ENCODE results near the gene ARHGAP21. TPM values are rescaled to one million over a fixed set of nuclear protein-coding genes. Genes with fewer than 3 reads are reported as not detected.

Gene ARHGAP21
- polyA plus RNA-seq, 1 donor from 2014 or later: 138 TPM

DNA sequence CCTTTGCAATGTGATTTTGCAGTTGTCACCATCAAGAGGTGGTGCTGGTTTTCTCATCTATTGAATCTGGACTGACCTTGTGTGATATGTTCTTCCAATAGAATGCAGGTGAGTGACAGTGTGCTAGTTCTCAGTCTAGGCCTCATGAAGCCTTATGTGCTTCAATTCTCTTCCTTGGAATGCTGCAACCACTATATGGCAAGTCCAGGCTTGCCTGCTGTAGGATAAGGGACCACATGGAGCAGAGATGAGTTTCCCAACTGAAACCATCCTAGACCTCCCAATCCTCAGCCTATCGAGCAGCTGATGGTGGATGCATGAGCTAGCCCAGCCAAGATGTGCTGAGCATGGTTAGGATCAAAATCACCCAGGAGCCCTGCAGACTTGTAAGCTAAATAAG lies 32.6 kb upstream of the ARHGAP21 start:
- TF ChIP-seq EZH2 (IDR thresholded peaks at IDR 0.05; ENCODE audit: borderline replicate concordance, insufficient read depth, low read length, poor library complexity, severe bottlenecking): no peak
- no peak for TF ChIP-seq POLR2AphosphoS5 (IDR thresholded peaks at IDR 0.05)
- TF ChIP-seq MXI1 (conservative IDR thresholded peaks at IDR 0.05; ENCODE audit: poor library complexity, severe bottlenecking): no peak
- no peak for TF ChIP-seq TAF1 (IDR thresholded peaks at IDR 0.05; ENCODE audit: low read depth)
- no peak for TF ChIP-seq EP300 (conservative IDR thresholded peaks at IDR 0.05; ENCODE audit: poor library complexity, severe bottlenecking)
- TF ChIP-seq, protein P1, sequence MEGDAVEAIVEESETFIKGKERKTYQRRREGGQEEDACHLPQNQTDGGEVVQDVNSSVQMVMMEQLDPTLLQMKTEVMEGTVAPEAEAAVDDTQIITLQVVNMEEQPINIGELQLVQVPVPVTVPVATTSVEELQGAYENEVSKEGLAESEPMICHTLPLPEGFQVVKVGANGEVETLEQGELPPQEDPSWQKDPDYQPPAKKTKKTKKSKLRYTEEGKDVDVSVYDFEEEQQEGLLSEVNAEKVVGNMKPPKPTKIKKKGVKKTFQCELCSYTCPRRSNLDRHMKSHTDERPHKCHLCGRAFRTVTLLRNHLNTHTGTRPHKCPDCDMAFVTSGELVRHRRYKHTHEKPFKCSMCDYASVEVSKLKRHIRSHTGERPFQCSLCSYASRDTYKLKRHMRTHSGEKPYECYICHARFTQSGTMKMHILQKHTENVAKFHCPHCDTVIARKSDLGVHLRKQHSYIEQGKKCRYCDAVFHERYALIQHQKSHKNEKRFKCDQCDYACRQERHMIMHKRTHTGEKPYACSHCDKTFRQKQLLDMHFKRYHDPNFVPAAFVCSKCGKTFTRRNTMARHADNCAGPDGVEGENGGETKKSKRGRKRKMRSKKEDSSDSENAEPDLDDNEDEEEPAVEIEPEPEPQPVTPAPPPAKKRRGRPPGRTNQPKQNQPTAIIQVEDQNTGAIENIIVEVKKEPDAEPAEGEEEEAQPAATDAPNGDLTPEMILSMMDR (IDR thresholded peaks at IDR 0.05; ENCODE audit: poor library complexity, severe bottlenecking): no peak
- TF ChIP-seq SMC3 (conservative IDR thresholded peaks at IDR 0.05; ENCODE audit: poor library complexity): no peak
- Histone ChIP-seq H3K27me3 (ENCODE audit: insufficient read depth, low read depth, low read length) (no peaks in the 10 kb centered on the region), H3K4me2 (ENCODE audit: low read length) (no peak overlapping the region), H3K9ac (ENCODE audit: low read length) (no peak overlapping the region), H3K36me3 (ENCODE audit: insufficient read depth, low read length) (no peaks in the 10 kb centered on the region), H3K79me2 (replicated peaks; ENCODE audit: insufficient read depth, low read length) (no peaks in the 10 kb centered on the region), H3F3A (ENCODE audit: insufficient read depth, low read length, poor library complexity, severe bottlenecking) (no peaks in the 10 kb centered on the region), H2AFZ (ENCODE audit: low read depth, low read length) (no peak overlapping the region), H4K20me1 (ENCODE audit: insufficient read depth) (no peaks in the 10 kb centered on the region), H3K9me2 (ENCODE audit: insufficient read depth, low read length) (no peaks in the 10 kb centered on the region), H3K4me3 (ENCODE audit: low read length) (no peak overlapping the region), H3K9me3 (ENCODE audit: low read length) (no peaks in the 10 kb centered on the region), H3K27ac (ENCODE audit: low read length) (no peak overlapping the region)

DNA sequence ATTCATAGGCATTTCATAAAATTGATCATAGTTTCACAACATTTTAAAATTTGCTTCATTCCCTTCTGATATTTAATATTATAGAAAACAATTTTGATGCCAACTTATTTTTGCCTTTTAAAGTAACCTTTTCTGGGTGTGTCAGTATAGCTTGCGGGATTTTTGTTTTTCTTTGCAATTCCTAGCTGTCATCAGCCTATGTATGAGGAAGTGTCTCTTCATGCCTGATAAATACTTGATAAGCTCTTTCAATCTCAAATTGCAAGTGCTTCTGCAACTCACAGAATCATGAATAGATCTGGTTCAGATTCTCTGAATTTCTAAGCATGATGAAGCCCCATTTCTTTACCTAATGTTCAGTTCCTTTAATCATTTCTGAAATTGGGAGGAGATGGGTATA lies 28.0 kb upstream of the ARHGAP21 start:
- Histone ChIP-seq H3K4me3 (ENCODE audit: low read length) (no peak overlapping the region), H3K27ac (ENCODE audit: low read length) (no peak overlapping the region), H3K9ac (ENCODE audit: low read length) (no peak overlapping the region), H3K9me2 (ENCODE audit: insufficient read depth, low read length) (no peaks in the 10 kb centered on the region), H3F3A (ENCODE audit: insufficient read depth, low read length, poor library complexity, severe bottlenecking) (no peaks in the 10 kb centered on the region), H3K9me3 (ENCODE audit: low read length) (no peaks in the 10 kb centered on the region), H2AFZ (ENCODE audit: low read depth, low read length) (no peak overlapping the region), H4K20me1 (ENCODE audit: insufficient read depth) (no peaks in the 10 kb centered on the region), H3K27me3 (ENCODE audit: insufficient read depth, low read depth, low read length) (no peaks in the 10 kb centered on the region), H3K79me2 (replicated peaks; ENCODE audit: insufficient read depth, low read length) (no peaks in the 10 kb centered on the region), H3K36me3 (ENCODE audit: insufficient read depth, low read length) (no peaks in the 10 kb centered on the region), H3K4me2 (ENCODE audit: low read length) (no peak overlapping the region)
- TF ChIP-seq TAF1 (IDR thresholded peaks at IDR 0.05; ENCODE audit: low read depth): no peak
- TF ChIP-seq EZH2 (IDR thresholded peaks at IDR 0.05; ENCODE audit: borderline replicate concordance, insufficient read depth, low read length, poor library complexity, severe bottlenecking): no peak
- TF ChIP-seq POLR2AphosphoS5 (IDR thresholded peaks at IDR 0.05): no peak
- TF ChIP-seq, protein P1 (IDR thresholded peaks at IDR 0.05; ENCODE audit: poor library complexity, severe bottlenecking): no peak
- TF ChIP-seq SMC3 (conservative IDR thresholded peaks at IDR 0.05; ENCODE audit: poor library complexity): no peak
- TF ChIP-seq EP300 (conservative IDR thresholded peaks at IDR 0.05; ENCODE audit: poor library complexity, severe bottlenecking): no peak
- no peak for TF ChIP-seq MXI1 (conservative IDR thresholded peaks at IDR 0.05; ENCODE audit: poor library complexity, severe bottlenecking)
- TF ChIP-seq, protein P2, sequence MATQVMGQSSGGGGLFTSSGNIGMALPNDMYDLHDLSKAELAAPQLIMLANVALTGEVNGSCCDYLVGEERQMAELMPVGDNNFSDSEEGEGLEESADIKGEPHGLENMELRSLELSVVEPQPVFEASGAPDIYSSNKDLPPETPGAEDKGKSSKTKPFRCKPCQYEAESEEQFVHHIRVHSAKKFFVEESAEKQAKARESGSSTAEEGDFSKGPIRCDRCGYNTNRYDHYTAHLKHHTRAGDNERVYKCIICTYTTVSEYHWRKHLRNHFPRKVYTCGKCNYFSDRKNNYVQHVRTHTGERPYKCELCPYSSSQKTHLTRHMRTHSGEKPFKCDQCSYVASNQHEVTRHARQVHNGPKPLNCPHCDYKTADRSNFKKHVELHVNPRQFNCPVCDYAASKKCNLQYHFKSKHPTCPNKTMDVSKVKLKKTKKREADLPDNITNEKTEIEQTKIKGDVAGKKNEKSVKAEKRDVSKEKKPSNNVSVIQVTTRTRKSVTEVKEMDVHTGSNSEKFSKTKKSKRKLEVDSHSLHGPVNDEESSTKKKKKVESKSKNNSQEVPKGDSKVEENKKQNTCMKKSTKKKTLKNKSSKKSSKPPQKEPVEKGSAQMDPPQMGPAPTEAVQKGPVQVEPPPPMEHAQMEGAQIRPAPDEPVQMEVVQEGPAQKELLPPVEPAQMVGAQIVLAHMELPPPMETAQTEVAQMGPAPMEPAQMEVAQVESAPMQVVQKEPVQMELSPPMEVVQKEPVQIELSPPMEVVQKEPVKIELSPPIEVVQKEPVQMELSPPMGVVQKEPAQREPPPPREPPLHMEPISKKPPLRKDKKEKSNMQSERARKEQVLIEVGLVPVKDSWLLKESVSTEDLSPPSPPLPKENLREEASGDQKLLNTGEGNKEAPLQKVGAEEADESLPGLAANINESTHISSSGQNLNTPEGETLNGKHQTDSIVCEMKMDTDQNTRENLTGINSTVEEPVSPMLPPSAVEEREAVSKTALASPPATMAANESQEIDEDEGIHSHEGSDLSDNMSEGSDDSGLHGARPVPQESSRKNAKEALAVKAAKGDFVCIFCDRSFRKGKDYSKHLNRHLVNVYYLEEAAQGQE (IDR thresholded peaks at IDR 0.05; ENCODE audit: borderline replicate concordance): no peak
- no peak for TF ChIP-seq RAD21 (conservative IDR thresholded peaks at IDR 0.05)

All from neural cell (in vitro differentiated cells).